Measurements from ENCODE around the gene CIZ1.

Gene CIZ1

DNA sequence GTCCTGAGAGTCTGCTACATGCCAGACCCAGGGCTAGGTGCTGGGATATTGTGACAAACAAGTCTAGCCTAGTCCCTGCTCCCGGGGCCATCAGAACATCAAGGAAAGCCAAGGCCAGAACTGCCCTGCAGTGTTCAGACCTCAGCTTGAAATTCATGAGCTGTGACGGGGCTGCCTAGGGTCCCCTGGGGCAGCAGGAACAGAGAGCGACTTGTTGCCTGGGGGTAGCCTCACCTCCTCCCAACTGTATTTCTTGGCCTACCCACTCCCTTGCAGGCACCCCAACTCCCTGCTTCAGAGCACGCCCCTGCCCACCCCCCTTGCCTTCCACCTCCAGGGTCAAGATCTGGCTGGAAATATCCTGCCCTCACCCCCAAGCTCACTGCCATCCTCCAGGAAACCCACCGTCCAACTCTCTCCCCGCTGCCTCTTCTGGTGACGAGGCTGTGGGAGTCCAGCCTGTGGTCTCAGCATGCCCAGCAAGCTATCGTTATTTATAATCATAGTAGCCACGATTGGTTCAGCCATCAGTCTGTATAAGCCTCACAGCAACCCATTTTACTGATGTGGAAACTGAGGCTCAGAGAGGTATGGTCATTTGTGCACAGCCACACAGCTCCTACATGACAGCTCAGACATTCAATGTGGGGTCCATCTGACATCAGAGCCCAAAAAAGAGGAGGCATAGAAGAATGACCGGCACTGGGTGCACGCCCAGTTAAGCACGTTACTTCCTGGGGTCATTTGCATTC, 22.6 kb upstream of the CIZ1 start:
- no peak for DNase-seq (ENCODE audit: low spot score)

DNA sequence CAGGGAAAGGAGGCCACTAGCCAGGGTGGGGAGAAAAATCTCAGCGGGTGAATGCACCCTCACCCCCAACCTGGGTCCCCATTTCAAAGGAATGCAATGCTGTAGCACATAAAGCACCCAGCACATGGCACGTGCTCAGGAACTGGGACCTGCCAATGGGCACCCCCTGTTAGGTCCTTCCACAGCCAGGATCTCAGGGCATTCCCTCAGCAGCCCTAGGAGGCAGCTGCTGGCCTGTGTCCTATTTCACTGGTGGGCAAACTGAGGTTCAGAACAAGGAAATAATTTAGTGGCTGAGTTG, 20.6 kb upstream of the CIZ1 start:
- no peak for DNase-seq (ENCODE audit: low spot score)

DNA sequence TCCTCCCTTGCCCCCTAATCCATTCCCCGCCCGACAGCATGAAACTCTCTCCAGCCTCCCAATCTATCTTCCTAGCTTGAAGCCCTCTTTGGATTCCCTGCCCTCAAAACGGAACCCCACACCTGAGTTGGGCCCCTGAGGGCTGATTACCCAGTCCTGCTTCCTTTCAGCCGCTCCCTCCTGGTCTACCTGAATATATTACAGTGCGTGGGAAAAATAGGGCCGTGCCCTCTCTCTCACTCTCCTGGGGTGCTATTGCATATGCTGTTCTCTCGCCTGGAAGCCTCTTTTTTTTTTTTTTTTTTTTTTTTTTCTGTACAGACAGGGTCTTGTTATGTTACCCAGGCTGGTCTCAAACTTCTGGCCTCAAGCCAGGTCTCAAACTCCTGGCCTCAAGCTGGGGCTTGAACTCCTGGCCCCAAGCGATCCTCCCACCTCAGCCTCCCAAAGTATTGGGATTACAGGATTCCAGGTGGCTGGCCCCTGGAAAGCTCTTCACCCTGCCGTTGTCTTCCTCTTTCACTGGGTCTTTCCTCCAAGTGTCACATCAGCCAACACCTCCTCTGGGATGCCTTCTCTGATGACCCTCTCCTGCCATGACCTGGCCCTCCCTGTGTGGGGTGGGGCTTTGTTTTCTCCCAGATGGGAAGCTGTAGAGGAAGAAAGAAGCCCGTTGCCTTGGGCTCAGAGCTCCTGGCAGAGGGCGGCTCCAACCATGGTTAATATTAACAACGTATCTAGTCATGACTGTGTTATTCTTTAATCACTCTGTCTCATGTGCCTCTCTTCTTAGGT, 20.0 kb upstream of the CIZ1 start:
- DNase-seq (ENCODE audit: low spot score) = no peak

DNA sequence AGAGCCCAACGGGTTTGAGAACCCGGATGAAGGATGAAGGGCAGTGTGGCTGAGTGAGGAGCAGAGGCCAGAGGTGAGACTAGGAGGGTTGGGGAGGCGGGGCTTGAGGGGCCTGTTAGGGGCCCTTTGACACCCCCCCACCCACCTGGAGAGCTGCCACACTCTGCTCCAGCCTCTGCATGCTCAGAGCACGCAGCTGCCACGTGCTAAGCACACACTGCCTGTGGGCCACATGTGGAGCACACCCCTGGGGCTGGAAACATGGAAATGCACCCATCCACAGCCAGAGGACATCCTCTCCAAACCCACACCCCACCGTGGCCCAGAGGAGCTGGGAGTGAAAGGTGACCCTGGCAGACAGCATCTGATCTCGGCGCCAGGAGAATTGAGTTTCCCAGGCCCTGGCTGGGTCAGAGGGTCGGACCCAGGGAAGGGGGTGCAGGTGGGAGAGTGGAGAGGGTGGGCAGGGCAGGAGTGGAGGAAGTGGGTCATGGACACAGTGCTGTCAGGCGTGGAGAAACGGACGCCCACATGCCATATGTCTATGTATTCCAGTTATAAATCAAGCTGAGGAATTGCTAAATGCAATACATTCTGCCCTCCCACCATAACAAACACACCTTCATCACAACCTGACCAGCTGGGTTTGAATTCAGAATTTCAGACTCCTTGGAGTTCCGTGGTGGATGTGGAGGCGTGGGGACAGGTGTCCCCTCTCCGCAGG, 17.7 kb upstream of the CIZ1 start:
- DNase-seq (ENCODE audit: low spot score) = no peak

DNA sequence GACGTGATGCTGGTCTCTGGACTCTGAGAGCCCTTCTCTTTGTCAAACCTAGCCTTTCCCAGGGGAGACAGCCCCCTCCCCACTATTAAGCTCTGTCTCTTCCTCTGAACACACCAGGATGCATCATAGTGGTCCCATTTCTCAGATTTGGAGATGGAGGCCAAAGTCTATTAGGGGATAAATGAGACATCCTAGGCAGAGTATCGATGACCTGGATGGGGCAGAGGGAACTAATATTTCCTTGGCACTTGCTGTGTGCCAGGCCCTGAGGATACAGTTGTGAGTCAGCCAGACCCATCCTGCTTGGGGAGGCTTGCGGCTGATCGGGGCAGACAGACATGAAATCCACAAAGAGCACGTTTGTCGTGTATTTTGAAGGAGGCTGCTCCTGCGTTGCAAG, 17.0 kb upstream of the CIZ1 start:
- DNase-seq (ENCODE audit: low spot score) = no peak

DNA sequence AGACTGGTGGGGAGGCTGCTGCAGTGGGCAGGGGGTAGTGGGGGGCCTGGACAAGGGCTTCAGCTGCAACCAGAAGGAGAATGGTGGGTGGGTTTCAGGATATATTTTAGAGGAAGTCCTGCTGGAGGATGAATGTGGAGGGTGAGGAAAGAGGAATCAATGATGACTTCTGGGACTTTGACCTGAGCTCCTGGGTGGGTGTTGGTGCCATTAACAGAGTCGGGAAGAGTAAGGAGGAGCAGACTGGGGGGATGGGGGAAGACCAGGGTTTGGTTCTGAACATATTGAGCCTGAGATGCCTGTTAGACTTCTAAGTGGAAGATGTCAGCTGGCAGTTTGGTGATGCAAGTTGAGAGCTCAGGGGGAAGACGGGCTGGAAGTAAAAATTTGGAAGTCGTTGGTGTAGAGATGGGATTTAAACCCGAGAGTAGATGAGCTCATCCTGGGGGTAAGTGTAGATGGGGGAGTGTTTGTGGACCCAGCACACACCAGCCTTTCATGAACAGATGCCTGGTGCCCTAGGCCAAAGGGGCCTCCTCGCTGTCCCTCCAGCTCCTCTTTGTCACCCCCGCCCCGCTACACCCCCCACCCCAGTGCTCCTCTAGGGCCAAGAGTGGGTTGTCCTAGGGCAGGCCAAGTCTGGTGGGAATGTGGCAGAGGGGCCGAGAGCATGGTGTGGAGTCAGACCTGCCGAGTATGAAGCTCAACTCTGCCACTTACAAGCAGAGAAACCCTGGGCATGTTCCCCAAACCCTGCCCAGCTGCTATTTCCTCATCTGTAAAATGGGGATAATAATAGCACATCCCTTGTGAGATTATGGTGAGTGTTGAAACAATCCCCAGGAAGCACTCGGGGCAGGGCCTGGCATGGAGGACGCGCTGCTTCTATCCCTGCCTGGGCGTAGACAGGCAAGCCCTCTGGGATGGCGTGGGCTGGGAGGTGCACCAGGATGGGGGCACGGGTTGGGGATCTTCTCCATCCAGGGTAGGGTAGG, 15.8 kb upstream of the CIZ1 start:
- DNase-seq (ENCODE audit: low spot score) = no peak

DNA sequence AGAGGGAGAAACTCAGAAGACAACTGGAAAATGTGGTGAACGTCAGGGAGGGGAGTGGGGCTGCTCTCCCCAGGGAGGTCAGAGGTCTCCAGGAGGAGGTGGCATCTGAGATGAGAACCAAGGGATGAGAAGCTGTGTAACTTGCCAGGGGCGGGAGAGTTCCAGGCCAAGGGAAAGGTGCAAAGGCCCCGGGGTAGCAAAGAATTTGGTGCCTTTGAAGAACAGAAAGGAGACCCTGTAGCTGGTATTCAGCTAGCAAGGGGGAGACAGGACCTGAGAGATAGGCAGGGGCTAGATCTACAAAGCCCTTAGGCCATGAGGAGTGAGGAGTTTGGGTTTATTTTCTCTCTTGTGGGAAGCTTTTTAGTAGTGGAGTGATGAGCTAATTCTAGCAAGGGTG, 15.1 kb upstream of the CIZ1 start:
- no peak for DNase-seq (ENCODE audit: low spot score)

DNA sequence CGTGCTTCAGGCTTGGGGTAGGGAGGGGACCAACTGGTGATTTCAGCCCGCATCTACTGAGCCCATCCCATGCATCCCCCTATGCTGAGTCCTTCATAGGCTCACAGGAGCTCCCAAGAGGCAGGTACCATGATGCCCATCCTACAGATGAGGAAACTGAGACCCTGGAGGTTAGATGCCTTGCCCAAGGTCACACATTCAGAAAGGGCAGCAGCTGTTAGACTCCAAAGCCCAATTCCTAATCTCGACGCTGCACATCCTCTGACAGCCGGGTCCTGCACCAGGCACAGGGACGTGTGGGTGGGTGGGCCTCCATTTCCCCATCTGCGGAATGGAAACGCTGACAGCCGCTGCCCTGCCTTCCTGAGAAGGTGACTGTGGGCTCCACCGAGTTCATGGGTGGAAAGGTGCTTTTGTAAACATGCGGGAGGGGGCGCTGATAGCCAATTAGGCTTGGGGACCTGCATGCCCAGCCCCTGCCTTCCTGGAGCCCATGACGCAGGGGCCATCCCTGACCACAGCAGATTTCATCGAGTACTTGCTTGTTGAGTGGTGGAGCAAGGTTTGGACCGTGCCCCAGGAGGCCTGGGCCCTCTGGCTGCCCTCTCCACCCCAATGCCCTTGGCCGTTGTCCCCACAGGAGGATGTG, 14.0 kb upstream of the CIZ1 start:
- DNase-seq (ENCODE audit: low spot score) = no peak

DNA sequence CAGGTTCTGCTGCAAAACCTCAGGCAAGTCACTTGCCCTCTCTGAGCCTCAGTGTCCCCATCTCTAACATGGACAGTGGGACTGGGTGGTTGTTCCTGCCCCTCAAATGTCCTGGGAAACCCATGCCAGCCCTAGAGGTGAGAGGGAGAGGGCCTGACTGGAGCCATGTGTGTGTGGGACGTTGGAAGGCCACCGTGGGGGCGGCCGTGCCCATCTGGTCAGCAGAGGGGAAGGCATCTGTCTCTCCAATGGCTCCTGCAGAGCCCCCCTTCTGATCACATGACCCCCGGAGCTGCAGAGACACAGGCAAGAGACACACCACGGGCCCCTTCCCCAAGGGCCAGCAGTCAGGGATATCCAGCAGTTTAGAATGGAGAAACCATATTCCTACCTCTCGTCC, 13.5 kb upstream of the CIZ1 start:
- DNase-seq (ENCODE audit: low spot score) = peak; percentile 44

DNA sequence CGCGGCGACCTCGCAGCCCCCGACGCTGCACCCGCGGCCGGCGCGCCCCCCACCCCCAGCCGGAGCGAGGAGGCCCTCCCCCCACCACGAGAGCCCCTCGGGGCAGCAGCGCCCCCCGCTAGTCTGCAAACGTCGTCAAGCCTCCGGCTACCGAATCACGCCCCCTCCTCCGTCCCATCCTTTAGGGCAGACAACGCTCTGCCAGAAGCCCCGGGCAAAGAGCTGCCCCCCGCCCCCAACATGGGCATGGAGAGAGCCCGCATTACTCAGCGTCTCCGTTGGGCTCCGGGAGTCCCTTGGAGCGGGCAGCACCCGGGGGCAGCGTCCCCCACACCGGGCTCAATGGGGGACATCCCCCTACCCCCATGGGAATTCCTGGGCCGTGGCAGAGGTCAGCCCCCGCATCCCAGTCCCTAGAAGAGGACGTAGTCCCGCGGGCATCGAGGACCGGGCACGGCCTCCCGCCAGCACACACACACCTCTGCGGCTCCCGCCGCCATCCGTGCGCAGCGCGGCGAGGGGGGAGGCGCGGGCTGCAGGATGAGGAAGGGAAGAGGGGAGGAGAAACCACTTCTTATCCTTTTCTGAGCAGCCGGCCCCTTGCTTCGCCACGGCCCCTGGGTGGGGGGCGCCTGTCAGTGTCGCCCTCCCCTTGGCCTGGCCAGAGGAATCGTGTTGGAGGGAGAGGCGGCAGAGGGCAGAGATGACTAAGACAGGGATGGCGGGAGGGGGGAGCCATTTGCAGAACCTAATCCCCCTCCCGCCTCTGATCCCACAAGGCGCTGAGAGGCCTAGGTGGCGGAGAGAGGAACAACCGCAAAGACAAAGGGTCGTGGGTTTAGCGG, 12.6 kb upstream of the CIZ1 start:
- DNase-seq (ENCODE audit: low spot score) = peak; percentile 55

DNA sequence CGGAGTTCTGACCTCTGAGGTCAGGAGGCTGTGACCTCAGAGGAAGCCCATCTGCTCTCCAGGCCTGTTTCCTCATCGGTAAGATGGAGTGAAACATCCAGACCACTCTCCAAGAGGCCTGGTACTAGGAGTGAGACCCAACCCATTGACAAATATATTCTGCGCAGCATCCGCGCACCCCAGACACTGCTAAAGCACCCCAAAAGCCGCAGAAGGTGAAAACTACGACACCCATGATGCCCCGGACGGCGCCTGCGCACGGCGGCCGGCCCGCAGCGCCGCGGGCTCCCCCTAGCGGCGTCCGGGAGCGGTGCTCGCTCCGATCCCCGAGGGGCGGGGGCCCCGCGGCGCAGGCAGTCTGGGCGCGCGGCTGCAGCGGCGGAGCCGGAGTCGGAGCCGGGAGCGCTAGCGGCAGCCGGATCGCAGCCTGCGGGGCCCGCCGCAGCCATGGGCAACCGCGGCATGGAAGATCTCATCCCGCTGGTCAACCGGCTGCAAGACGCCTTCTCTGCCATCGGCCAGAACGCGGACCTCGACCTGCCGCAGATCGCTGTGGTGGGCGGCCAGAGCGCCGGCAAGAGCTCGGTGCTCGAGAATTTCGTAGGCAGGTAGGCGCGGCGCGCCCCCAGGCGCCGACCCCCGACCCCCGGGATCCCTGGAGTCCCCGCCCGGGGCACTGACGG, 11.8 kb upstream of the CIZ1 start, which contains the start of gene DNM1:
DNM1 (plus strand) TSS at position 356 of the 683 bp plus-strand sequence; CDS start at position 448, 92 bp downstream.
- DNase-seq (ENCODE audit: low spot score) = peak; percentile 64

DNA sequence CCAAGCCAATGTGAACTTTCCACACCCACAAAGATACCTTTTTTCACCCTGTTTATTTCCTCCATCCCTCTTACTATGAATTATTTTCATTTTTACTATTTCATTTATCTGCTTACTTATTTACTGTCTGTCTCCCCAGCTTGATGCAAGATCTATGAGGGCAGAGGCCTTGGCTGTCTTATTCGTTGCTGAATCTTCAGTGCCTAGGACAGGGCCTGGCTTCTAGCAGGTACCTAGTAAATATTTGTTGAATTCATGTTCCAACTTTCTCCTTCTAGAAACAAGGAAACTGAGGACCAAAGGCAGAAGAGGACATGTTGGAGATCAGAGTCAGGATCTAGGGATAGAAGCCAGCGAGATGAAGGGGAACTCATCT, 11.3 kb upstream of the CIZ1 start:
- no peak for DNase-seq (ENCODE audit: low spot score)

DNA sequence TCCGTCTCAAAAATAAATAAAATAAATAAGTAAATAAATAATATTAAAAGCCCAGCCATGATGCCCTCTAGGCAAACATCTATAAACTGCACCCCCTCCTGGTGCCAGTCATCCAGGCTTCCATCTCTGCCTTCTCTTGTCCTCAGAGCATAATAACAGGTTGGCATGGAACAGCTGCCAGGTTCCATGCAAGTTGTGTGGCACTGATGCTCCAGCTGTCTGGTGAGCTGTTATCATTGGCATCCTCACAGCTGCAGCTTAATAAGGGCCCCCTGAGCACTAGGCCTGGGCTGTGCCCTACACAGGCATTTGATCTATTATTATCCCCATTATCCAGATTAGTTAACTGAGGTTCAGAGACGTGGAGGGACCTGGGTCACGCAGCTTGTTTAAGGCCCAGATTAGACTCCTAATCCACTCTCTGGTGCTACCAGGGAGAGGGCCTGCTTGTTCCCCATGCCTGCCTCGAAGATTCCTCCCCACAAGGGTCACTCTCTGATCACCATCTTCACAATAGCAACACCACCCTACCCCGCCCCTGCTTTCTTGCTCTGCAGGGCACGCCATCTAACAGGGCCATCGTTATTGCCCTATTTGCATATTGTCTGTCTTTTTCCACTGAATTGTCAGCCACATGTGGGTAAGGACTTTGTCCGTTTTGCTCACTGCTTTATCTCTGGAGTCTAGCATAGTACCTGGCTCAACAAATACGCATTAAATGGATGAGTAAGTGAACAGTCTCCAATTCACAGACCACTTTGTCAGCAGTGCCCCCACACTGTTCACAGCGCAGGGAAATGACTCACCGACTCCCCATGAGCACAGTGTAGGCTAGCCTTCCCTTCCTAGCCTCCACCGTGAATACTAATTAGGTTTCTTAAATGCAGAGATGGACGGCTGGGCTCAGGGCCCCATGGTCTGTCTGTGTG, 10.3 kb upstream of the CIZ1 start:
- DNase-seq (ENCODE audit: low spot score) = no peak

DNA sequence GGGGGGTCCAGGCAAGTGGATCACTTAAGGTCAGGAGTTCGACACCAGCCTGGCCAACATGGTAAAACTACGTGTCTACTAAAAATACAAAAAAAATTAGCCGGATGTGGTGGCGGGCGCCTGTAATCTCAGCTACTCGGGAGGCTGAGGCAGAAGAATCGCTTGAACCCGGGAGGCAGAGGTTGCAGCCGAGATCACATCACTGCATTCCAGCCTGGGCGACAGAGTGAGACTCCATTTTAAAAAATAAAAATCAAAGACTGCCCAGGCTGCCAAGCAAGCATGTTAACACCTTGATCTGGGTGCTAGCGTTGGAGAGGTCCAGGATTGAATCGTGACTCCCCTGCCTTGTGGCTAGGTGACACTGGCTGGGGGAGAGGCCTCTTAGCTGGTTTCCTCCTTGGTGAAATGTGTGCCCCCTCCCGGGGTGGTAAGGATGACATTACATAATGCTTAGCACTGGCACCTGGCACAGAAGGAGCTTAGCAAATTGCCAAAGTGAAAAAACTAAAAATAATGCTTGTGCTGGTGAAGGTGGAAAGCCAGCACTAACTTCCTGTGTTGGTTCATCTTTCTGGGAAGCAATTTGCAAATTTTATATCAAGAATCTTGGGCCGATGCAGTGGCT, 2.2 kb upstream of the CIZ1 start:
- DNase-seq (ENCODE audit: low spot score) = peak; percentile 79

DNA sequence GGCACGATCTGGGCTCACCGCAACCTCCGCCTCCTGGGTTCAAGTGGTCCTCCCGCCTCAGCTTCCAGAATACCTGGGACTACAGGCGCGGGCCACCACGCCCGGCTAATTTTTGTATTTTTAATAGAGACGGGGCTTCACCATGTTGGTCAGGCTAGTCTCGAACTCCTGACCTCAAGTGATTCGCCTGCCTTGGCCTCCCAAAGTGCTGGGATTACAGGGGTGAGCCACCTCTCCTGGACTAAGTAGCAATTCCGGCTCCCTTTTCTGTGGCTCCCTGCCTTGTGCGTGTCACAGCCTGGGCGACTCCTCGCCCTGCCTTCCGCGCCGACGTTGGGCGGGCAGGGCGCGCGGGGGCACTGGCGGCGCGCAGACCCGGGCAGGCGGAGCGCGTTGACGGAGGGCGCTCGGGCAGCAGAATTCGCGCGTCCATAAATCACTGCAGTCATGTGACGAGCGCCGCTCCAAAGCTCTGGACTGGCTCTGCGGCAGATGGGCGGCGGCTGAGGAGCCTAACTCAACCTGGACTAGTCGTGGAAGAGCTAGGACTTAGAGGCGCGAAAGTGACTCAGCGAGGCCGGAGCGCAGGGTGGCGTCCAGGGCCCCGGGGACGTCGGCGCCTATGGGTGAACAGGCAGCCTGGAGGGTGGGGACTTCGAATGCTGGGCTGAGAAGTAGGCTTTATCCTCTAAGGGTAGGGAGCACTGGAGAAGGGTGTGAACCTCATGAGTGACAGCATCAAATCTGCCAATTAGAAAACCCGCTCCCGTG, 1.4 kb upstream of the CIZ1 start:
- peak; percentile 89 for DNase-seq (ENCODE audit: low spot score)

DNA sequence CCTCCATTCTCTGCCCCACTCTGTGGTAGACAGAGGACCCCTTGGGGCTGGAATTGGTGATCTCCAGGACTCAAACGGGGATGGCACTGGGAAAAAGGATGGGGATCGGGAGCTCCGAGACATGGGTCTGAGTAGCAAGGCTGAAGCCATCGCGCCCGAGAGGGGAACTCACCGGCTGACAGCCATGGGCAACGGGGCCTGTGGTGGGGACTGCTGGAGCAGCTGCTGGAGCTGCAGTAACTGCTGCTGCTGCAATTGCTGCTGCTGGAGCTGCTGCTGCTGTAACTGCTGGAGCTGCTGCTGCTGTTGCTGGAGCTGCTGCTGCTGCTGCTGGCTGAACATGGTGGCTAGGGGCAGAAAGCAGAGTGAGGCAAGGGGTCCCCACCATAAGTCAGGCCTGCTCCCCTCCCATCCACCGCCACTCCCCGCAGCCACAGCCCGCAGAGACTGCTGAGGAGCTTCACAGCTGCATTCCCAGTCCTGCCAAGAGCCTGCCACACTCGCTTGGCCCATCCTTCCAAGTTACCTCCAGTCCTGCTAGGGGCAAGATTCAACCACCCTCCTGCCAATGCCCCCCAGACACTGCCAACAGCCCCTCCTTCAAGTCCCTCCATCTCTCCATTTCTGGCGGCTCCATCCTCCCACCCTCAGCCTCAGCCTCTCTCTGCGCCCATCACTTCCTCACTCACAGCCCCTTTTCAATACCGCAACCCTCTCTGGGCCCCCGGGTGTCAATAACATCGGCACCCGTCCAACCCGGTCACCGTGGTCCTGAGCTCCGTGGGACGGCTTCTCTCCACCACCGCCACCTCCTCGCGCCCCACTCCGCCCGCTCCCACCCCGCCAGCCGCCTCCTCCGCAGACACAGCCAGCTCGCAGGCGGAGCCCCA, 611 bp downstream of the CIZ1 start:
- peak; percentile 20 for DNase-seq (ENCODE audit: low spot score)

Measured in cerebellar cortex (tissue), 1 donor.